Umbilical cord (tissue), 2 donors: Measurements from ENCODE around the gene GRIN1. TPM values are rescaled to one million over a fixed set of nuclear protein-coding genes. Genes with fewer than 3 reads are reported as not detected.

Experiments used
- DNase-seq: peaks from one replicate; pipeline ENCODE4 v3.0.0-alpha.2; 2015; ENCODE audit warnings: low spot score
- total RNA-seq: library from RNA; depleted of rRNA; stranded (reverse); fragments of >200 nt; gene quantifications from one replicate; pipeline ENCODE4 v1.2.3, GENCODE V29; 2014; ENCODE audit warnings: low replicate concordance; ENCODE audit not compliant: insufficient read depth

GRIN1 gene
- total RNA-seq, 1 donor from 2014 or later = 5.1 TPM

DNA sequence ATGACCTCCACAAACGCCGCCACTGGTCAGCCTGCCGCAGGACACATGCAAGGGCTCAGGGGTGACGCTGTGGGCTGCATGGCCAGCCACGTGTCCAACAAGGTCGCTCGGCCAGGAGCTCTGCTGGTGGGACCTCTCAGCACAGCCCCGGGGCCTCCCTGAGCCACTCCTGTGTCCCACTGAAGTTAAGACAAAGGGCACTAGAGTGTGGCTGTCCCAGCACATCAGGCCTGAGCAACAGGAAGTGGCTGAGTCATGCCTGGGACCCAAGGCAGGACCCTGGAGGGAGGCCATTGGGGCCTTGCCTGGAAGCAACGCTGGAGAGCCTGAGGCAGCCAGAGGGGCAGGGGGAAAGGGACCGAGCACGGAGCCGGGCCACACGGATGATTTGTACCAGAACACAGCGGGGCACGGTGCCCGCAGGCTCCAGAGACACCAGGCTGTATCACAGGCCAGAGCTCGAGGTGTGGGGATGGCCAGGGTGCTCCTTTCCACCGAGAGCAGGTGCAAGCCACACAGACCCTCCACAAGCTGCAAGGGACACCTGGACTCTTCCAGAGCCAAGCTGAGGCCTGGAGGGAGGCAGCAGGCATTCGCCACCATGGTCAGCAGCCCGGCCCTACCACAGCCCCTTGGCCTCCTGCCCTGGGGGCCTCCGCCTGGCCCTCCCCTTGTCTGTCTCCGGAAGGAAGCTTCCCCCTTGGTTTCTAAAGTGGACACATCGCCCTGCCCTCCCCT lies 39.4 kb downstream of the GRIN1 start:
- no peak for DNase-seq

- DNase-seq = no peak
These were observed 40.1 kb downstream of the GRIN1 start for GRCh38 chr9:137178939-137179630.

GRCh38 chr9:137179761-137180160 lies 40.8 kb downstream of the GRIN1 start:
- DNase-seq = no peak

DNA sequence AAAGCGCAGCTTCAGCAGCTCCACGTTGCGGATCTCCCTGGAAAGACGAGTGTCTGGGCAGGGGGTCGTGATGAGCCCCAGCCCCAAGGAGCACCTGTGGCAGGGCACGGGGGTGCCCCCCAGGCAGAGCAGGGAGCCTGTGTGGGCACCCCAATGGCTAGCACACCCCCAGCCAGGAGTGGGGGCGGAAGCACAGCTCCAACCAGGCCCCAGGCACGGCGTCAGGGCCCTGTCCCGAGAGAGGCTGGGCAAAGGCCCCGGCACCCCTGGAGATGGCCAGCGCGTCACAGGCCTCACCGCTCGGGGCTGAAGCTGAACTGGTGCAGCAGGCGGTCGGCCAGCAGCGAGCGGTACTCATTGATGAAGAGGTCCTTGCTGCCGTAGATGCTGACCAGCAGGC lies 41.5 kb downstream of the GRIN1 start:
- no peak for DNase-seq

GRCh38 chr9:137181680-137182079 lies 42.7 kb downstream of the GRIN1 start:
- DNase-seq = no peak

DNA sequence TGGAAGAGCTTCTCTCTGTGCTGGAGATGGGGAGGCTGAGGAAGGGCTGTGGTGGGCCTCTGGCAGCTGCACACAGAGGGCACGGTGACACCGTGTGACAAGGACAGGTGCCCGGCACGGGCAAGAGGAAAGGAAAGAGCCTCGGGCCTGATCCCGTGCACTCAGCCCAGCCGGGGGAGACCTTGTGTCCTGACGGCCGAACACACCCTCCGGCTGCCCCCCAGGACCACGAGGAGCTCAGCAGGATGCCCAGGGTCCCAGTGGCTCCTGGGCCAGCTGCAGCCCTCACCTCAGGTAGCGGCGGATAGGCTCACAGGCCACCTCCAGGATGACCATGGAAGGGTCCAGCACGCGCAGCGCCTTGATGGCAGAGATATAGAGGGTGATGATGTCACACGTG lies 43.9 kb downstream of the GRIN1 start:
- no peak for DNase-seq

GRCh38 chr9:137183980-137184595 lies 45.1 kb downstream of the GRIN1 start:
- DNase-seq = no peak

GRCh38 chr9:137184881-137185660 lies 46.1 kb downstream of the GRIN1 start:
- no peak for DNase-seq

DNA sequence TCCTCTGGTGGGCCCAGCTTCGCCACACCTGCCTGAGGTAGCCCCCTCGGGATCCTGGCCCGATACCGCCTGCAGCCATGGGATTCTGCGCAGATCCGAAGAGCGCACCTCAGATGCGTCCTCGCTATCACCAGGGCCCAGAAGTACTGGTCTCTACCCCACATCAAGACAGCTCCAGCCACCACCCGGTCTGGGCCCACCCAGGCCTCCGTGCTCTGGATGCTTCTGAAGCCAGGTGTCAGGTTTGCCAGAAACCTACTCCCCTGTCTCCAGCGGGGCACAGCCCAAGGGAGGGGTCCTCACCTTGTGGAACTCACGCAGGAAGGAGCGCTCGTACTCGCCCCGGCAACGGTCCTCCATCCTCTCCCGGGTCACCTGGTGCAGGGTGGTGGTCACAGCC lies 47.0 kb downstream of the GRIN1 start:
- no peak for DNase-seq

DNA sequence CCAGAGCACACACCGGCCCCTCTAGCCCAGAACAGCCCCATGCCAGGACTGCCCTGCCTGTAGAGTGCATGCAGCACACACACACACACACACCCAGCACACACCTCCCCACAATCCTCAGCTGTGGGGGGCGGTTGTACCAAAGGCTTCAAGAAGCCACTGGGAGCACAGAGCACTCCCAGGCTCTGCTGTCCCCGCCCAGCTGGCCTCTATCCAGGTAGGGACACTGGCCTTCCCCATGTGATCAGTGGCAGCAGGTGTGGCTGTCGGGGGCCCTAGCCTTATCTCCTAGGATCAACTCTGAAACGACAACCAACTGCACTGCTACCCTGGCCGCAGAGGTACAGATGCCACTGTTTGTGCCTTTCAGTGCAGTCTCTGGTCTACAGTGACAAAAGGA lies 47.4 kb downstream of the GRIN1 start:
- DNase-seq = no peak

GRCh38 chr9:137187386-137187785 lies 48.4 kb downstream of the GRIN1 start:
- no peak for DNase-seq

DNA sequence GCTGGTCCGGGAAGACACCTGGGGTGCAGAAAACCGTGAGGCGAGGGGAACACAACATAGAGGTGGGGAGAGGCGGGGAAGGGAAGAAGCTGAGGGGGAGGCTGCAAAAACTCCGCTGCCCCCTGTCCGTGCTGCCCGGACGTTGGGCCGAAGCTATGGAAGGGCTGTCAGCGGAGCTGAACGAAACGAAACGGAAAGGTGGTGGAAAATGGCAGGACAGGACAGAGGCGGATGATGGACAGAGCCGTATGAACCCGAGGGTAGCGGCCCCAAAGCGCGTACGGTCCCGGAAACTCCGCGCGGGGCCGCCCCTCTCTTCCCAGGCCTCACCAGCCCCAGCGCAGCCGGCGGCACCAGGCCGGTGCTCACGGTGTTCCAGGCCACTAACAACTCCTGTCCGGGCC lies 49.1 kb downstream of the GRIN1 start:
- no peak for DNase-seq

GRCh38 chr9:137188490-137189296 lies 49.7 kb downstream of the GRIN1 start, which contains the start of the genes ANAPC2 and SSNA1:
Gene ANAPC2, minus strand, starts transcription at chr9:137188560. Its CDS starts 28 bp downstream, at chr9:137188532.
Gene SSNA1, plus strand, starts transcription at chr9:137188676. Its CDS starts 51 bp downstream, at chr9:137188727.
- DNase-seq = peak; percentile 96

GRCh38 chr9:137189297-137190295 lies 50.6 kb downstream of the GRIN1 start:
- no peak for DNase-seq

- no peak for DNase-seq
These were observed 51.4 kb downstream of the GRIN1 start for GRCh38 chr9:137190315-137190856.

- DNase-seq = no peak
These were observed 52.3 kb downstream of the GRIN1 start for GRCh38 chr9:137191245-137191644.

GRCh38 chr9:137191691-137192447 lies 52.9 kb downstream of the GRIN1 start:
- DNase-seq = no peak

DNA sequence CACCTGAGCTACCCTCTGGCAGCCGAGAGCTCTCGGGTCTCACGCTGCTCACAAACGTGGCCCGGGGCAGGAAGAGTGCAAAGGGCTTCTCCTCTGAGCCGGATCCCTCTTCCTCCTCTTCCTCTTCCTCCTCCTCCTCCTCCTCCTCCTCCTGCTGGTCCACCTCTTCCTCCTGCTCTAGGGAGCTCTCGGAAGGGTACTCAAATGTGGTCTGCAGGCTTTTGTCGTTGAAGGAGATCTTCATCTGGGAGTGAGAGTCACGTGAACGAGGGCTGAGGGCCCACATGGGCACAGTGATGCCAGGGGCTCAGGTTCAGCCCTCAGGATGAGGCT lies 53.5 kb downstream of the GRIN1 start:
- DNase-seq = no peak

- DNase-seq = no peak
These were observed 53.9 kb downstream of the GRIN1 start for GRCh38 chr9:137192859-137193258.
